Measurements from ENCODE around the gene CTNNA1. TPM values are rescaled to one million over a fixed set of nuclear protein-coding genes. Genes with fewer than 3 reads are reported as not detected.

CTNNA1 gene
- total RNA-seq, 4 donors from 2014 or later, result 140 to 752 (median 389) TPM

DNA sequence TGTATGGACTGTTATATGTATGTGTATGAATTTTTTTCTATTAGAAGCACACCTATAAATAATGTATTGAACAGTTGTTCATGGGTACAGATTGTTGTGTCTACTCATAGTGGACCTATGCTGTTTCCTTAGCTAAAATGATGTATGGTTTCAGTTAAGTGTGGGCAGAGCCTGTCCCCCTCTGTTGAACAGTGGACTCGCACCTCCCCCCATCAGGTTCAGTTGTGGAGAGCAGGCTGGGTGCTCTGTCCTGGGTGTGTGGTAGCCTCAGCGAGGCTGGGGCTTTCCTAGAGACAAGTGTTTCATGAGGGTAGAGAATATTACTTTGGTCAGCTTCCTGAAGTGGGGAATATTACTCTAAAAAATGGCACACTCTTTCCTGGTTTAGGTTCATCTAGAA lies 169.3 kb downstream of the CTNNA1 start:
- H3K27me3 ChIP-seq, result no peaks in the 10 kb centered on the region
- DNase-seq, result no peak
- H3K4me1 ChIP-seq, result no peaks in the 10 kb centered on the region
- no peak overlapping the region for H3K27ac ChIP-seq
- no peaks in the 10 kb centered on the region for H3K9me3 ChIP-seq
- no peak for TF ChIP-seq CTCF (IDR thresholded peaks at IDR 0.05)
- no peak for TF ChIP-seq POLR2A (IDR thresholded peaks at IDR 0.05)
- no peaks in the 10 kb centered on the region for H3K36me3 ChIP-seq
- intact Hi-C loops (cut with DNase I; ENCODE audit: low total_unique reads), result no loop called here
- no peak overlapping the region for H3K4me3 ChIP-seq

- Histone ChIP-seq H3K27ac (no peak overlapping the region), H3K4me3 (no peak overlapping the region), H3K9me3 (no peaks in the 10 kb centered on the region), H3K4me1 (no peaks in the 10 kb centered on the region), H3K36me3 (no peaks in the 10 kb centered on the region), H3K27me3 (no peaks in the 10 kb centered on the region)
- TF ChIP-seq POLR2A (IDR thresholded peaks at IDR 0.05), result no peak
- TF ChIP-seq CTCF (IDR thresholded peaks at IDR 0.05), result no peak
- no peak for DNase-seq
- intact Hi-C loops (cut with DNase I; ENCODE audit: low total_unique reads), result no loop called here
These were observed 171.9 kb downstream of the CTNNA1 start for GRCh38 chr5:138925090-138925635.

DNA sequence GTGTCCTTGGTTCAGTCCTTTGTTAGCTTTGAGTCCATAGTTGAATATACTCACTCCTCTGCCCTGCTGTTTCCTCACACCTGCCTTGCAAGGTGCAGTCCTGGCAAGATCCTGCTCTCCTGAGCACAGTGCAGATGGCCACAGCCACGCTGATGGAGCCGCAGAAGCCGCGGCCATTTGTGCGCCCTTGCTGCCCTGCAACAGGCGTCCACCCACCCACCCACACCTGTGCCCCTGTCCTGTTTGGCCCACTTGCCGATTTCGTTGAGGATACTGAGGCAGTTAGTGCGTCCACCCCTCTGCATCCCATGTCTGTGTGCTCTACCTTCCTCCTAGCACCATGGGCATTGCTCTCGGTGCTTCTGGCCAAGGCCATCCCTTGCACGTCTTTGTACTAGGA lies 173.0 kb downstream of the CTNNA1 start:
- H3K4me1 ChIP-seq, result no peaks in the 10 kb centered on the region
- H3K27me3 ChIP-seq, result no peaks in the 10 kb centered on the region
- no peak overlapping the region for H3K27ac ChIP-seq
- TF ChIP-seq CTCF (IDR thresholded peaks at IDR 0.05) (no peak), POLR2A (IDR thresholded peaks at IDR 0.05) (no peak)
- H3K4me3 ChIP-seq, result no peak overlapping the region
- DNase-seq, result no peak
- intact Hi-C loops (cut with DNase I; ENCODE audit: low total_unique reads), result no loop called here
- H3K9me3 ChIP-seq, result no peaks in the 10 kb centered on the region
- H3K36me3 ChIP-seq, result no peaks in the 10 kb centered on the region

- Histone ChIP-seq H3K27ac (no peak overlapping the region), H3K9me3 (no peaks in the 10 kb centered on the region), H3K4me3 (no peak overlapping the region), H3K4me1 (no peaks in the 10 kb centered on the region), H3K36me3 (no peaks in the 10 kb centered on the region), H3K27me3 (no peaks in the 10 kb centered on the region)
- intact Hi-C loops (cut with DNase I; ENCODE audit: low total_unique reads), result no loop called here
- no peak for DNase-seq
- no peak for TF ChIP-seq POLR2A (IDR thresholded peaks at IDR 0.05)
- no peak for TF ChIP-seq CTCF (IDR thresholded peaks at IDR 0.05)
These were observed 173.6 kb downstream of the CTNNA1 start for GRCh38 chr5:138926688-138927448.

DNA sequence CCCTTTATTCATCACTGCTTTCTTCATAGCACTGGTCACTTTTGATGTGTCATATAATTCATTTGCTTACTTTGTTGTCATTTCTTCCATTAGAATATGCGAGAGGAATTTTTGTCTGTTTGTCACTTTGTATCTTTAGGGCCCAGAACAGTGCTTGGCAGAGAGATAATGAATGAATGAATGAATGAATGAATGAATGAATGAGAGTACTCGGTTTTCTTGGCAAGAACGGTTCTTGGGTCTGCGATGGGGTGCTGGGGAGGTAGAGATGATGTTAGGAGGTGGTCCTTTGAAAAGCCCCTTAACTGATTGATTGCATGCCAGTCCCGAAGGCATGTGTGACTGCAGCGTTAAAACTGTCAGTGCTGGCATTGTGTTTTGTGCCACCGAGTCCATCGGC lies 174.3 kb downstream of the CTNNA1 start:
- no peak for DNase-seq
- H3K4me1 ChIP-seq, result no peaks in the 10 kb centered on the region
- TF ChIP-seq CTCF (IDR thresholded peaks at IDR 0.05) (no peak), POLR2A (IDR thresholded peaks at IDR 0.05) (no peak)
- no peak overlapping the region for H3K4me3 ChIP-seq
- H3K27ac ChIP-seq, result no peak overlapping the region
- no peaks in the 10 kb centered on the region for H3K27me3 ChIP-seq
- no peaks in the 10 kb centered on the region for H3K36me3 ChIP-seq
- intact Hi-C loops (cut with DNase I; ENCODE audit: low total_unique reads), result no loop called here
- no peaks in the 10 kb centered on the region for H3K9me3 ChIP-seq
